ENCODE data around the gene MRPL42.
"Not testable (repeated sequence)": the region's sequence is repeated elsewhere in the genome, so short reads cannot be mapped to it uniquely, and the experiment has no call there.

Gene MRPL42

DNA sequence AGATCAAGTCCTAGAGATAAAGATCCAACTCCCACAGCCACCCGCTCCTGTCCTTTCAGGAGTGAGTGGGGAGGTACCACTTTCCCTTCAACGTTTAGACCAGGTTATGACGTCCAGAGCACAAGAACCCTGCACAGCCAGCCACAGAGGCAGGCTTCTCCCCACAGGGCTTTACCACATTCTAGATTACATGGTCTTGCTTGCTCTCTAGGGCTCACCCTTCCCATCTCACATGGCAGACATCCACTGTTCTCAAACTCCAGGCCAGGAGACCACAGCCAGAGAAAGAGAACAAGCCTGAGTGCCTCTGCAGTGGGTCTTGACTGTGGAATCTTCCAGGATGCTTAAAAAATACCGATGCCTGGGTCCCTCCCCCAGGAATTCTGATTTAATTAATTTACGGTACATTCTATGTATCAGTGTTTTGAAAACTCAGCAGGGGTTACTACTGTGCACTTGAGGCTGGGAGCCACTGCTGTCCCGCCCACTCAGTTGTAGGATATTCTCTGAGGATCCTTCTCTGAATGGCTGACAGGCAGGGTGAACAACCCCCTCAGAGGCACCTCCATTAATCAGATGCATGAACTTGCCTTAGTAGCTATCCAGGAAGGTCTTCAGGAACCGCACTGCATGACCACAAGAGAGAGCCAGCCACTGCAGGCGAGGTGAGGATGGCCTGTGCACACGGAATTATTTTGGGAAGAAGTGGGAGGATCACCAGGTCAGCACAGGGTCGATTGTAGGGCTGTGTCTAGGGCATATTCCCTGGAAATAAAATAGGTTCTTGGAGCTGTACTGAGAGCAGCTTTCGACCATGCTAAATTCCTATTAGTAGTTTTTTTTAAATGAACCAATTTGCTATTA, 83.7 kb downstream of the MRPL42 start:
- FAIRE-seq, result no peak

DNA sequence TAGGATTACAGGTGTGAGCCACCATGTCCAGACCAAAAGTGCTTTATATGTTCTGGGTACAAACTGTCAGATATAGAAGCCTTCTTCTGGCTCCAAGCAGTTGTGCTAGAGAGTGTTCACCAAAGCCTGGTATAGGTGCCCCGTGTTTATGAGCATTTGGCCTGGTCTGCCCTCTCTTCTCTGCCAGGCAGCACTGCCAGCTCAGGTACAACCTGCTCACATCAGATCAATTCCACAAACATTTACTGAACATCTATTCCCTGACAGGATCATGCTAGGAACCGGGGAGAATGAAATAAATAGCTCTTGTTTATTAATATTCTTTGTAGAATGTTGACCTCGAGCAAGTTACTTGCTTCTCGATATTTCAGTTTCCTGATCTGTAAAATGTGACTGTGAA, 85.1 kb downstream of the MRPL42 start:
- FAIRE-seq, result no peak

DNA sequence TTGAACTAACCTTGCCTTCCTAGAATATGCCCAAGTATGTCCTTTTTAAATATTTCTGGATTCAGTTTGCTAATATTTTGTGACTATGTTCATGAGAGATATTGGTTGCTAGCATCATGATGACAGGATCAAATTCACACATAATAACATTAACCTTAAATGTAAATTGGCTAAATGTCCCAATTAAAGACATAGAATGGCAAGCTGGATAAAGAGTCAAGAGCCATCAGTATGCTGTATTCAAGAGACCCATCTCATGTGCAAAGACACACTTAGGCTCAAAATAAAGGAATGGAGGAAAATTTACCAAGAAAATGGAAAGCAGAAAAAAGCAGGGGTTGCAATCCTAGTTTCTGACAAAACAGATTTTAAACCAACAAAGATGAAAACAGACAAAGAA, 90.6 kb downstream of the MRPL42 start:
- not testable (repeated sequence) for FAIRE-seq

DNA sequence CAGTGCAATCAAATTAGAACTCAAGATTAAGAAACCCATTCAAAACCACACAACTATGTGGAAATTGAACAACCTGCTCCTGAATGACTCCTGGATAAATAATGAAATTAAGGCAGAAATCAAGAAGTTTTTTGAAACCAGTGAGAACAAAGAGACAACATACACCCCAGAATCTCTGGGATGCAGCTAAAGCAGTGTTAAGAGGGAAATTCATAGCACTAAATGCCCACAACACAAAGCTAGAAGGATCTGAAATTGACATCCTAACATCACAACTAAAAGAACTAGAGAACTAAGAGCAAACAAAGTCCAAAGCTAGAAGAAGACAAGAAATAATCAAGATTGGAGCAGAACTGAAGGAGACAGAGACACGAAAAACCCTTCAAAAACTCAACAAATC, 91.4 kb downstream of the MRPL42 start:
- FAIRE-seq, result not testable (repeated sequence)

DNA sequence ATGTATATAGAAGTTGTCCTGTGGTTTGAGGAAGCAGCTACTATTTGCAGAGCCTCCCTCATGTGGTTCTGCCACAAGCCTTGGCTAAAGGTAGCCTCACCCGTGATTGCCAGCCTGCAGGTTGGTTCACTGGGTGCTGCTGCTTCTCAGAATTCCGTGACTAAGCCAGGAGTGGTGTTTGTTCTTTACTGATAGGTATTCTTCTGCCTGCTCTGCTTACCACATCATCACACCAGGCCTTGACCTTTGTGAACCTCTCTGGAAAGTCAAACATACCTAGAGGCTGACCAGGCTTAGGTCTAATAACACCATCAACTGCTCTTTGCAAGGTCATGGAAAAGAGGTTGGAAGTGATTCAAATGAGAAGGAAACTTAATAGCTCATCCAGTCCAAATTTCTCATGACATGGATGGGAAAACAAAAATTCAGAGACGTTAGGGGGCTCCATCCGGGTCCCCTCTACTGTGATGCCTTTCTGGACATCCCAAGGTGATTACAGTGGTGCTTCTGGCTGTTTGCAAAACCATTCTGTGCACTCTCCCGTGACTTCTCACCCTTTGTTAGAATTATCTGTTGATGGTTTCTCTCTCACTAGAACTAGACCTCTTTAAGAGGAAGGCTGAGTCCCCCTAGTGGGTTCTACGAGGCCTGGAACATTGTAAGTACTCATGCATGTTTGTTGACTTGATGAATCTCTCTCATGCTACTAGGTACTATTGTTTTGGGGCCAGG, 96.7 kb downstream of the MRPL42 start:
- FAIRE-seq, result no peak

DNA sequence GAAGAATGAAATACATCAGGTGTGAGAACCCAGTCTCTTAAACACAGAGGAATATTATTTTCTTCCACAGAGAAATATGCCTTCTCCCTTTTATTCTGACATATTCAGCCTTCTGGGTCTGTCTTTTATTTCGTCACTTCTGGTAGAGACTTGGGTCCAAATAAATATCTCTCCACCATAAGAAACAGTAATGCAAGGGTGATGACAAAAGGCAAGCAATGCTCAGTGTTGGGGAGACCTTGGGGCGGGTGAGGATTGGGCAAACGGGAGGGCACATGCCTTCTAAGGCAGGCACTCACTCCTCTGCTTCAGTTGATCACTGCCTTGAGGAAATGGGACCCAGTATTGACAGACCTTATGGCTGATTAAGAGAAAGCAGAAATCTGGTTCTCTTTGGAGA, 98.4 kb downstream of the MRPL42 start:
- no peak for FAIRE-seq

All from G401.6 (cell line).